OCI-LY3 (cell line): Measurements from ENCODE around the gene ISL1.

ENCODE experiments used
- EZH2phosphoT487 ChIP-seq: fragments of 200-600 bp; shearing (Covaris generic); IDR thresholded peaks from 2 replicates; pipeline ENCODE4 v1.6.1; 2018; ENCODE audit warnings: antibody characterized with exemption, mixed run types, low read depth
- TF ChIP-seq, protein P1 (sequence below): fragments of 200-600, 300-600 bp; sonication (generic); IDR thresholded peaks from 2 replicates; pipeline ENCODE4 v1.5.1; 2014; ENCODE audit warnings: antibody characterized with exemption, low read length, low read depth

GRCh38 chr5:51388488-51389287, 5.4 kb downstream of the ISL1 start:
- TF ChIP-seq, protein P1, sequence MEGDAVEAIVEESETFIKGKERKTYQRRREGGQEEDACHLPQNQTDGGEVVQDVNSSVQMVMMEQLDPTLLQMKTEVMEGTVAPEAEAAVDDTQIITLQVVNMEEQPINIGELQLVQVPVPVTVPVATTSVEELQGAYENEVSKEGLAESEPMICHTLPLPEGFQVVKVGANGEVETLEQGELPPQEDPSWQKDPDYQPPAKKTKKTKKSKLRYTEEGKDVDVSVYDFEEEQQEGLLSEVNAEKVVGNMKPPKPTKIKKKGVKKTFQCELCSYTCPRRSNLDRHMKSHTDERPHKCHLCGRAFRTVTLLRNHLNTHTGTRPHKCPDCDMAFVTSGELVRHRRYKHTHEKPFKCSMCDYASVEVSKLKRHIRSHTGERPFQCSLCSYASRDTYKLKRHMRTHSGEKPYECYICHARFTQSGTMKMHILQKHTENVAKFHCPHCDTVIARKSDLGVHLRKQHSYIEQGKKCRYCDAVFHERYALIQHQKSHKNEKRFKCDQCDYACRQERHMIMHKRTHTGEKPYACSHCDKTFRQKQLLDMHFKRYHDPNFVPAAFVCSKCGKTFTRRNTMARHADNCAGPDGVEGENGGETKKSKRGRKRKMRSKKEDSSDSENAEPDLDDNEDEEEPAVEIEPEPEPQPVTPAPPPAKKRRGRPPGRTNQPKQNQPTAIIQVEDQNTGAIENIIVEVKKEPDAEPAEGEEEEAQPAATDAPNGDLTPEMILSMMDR: no peak
- TF ChIP-seq EZH2phosphoT487: no peak
